Measurements from ENCODE around the gene LTBP3. TPM values are rescaled to one million over a fixed set of nuclear protein-coding genes. Genes with fewer than 3 reads are reported as not detected.

The LTBP3 gene
- polyA plus RNA-seq, 2 donors, result 32.8 to 36.4 TPM

GRCh38 chr11:65578667-65579066, 20.5 kb upstream of the LTBP3 start:
- H3K27me3 ChIP-seq (ENCODE audit: control insufficient read depth in 1 of 2, insufficient read depth in 2 of 2, low read length in 2 of 2), result no peaks in the 10 kb centered on the region
- H3K4me3 ChIP-seq (ENCODE audit: low read depth in 1 of 2, low read length in 2 of 2), result no peak overlapping the region
- peaks cover 2 to 22% of the 10 kb centered on the region in 2 donors for H3K4me1 ChIP-seq (ENCODE audit: control insufficient read depth in 2 of 2, insufficient read depth in 2 of 2, low read length in 1 of 2)
- WGBS, 2 donors, result 78 to 87% methylated on average over 3 of the region's 3 CpGs
- no peak overlapping the region for H3K27ac ChIP-seq (ENCODE audit: low read depth in 2 of 2, low read length in 1 of 2)
- H3K9me3 ChIP-seq (ENCODE audit: control insufficient read depth in 2 of 2, insufficient read depth in 1 of 2, low read depth in 1 of 2, low read length in 1 of 2), result no peaks in the 10 kb centered on the region
- peaks cover 11 to 34% of the 10 kb centered on the region in 2 donors for H3K36me3 ChIP-seq (ENCODE audit: control insufficient read depth in 2 of 2, insufficient read depth in 2 of 2, low read length in 1 of 2)

GRCh38 chr11:65578134-65578533, 20.0 kb upstream of the LTBP3 start:
- WGBS, 2 donors, result 82 to 94% methylated on average over 7 of the region's 7 CpGs
- H3K4me1 ChIP-seq (ENCODE audit: control insufficient read depth in 2 of 2, insufficient read depth in 2 of 2, low read length in 1 of 2), result peaks cover 2 to 27% of the 10 kb centered on the region in 2 donors
- H3K4me3 ChIP-seq (ENCODE audit: low read depth in 1 of 2, low read length in 2 of 2), result peak overlapping the region; percentile 71 to 74
- H3K9me3 ChIP-seq (ENCODE audit: control insufficient read depth in 2 of 2, insufficient read depth in 1 of 2, low read depth in 1 of 2, low read length in 1 of 2), result no peaks in the 10 kb centered on the region
- peaks cover 11 to 37% of the 10 kb centered on the region in 2 donors for H3K36me3 ChIP-seq (ENCODE audit: control insufficient read depth in 2 of 2, insufficient read depth in 2 of 2, low read length in 1 of 2)
- H3K27me3 ChIP-seq (ENCODE audit: control insufficient read depth in 1 of 2, insufficient read depth in 2 of 2, low read length in 2 of 2), result no peaks in the 10 kb centered on the region
- H3K27ac ChIP-seq (ENCODE audit: low read depth in 2 of 2, low read length in 1 of 2), result peak overlapping the region in 1 of 2 donors; percentile 98

GRCh38 chr11:65577756-65578109, 19.6 kb upstream of the LTBP3 start:
- H3K4me3 ChIP-seq (ENCODE audit: low read depth in 1 of 2, low read length in 2 of 2), result peak overlapping the region; percentile 71 to 74
- H3K27ac ChIP-seq (ENCODE audit: low read depth in 2 of 2, low read length in 1 of 2), result peak overlapping the region; percentile 97 to 98
- H3K27me3 ChIP-seq (ENCODE audit: control insufficient read depth in 1 of 2, insufficient read depth in 2 of 2, low read length in 2 of 2), result no peaks in the 10 kb centered on the region
- peaks cover 2 to 27% of the 10 kb centered on the region in 2 donors for H3K4me1 ChIP-seq (ENCODE audit: control insufficient read depth in 2 of 2, insufficient read depth in 2 of 2, low read length in 1 of 2)
- H3K36me3 ChIP-seq (ENCODE audit: control insufficient read depth in 2 of 2, insufficient read depth in 2 of 2, low read length in 1 of 2), result peaks cover 11 to 37% of the 10 kb centered on the region in 2 donors
- H3K9me3 ChIP-seq (ENCODE audit: control insufficient read depth in 2 of 2, insufficient read depth in 1 of 2, low read depth in 1 of 2, low read length in 1 of 2), result no peaks in the 10 kb centered on the region
- 37 to 51% methylated on average over 8 of the region's 8 CpGs for WGBS, 2 donors

- Histone ChIP-seq H3K27me3 (ENCODE audit: control insufficient read depth in 1 of 2, insufficient read depth in 2 of 2, low read length in 2 of 2) (no peaks in the 10 kb centered on the region), H3K36me3 (ENCODE audit: control insufficient read depth in 2 of 2, insufficient read depth in 2 of 2, low read length in 1 of 2) (peaks cover 11 to 34% of the 10 kb centered on the region in 2 donors), H3K27ac (ENCODE audit: low read depth in 2 of 2, low read length in 1 of 2) (peak overlapping the region; percentile 97 to 98), H3K9me3 (ENCODE audit: control insufficient read depth in 2 of 2, insufficient read depth in 1 of 2, low read depth in 1 of 2, low read length in 1 of 2) (no peaks in the 10 kb centered on the region), H3K4me3 (ENCODE audit: low read depth in 1 of 2, low read length in 2 of 2) (peak overlapping the region; percentile 71 to 74), H3K4me1 (ENCODE audit: control insufficient read depth in 2 of 2, insufficient read depth in 2 of 2, low read length in 1 of 2) (peaks cover 2 to 27% of the 10 kb centered on the region in 2 donors)
- 12 to 27% methylated on average over 17 to 18 of the region's 18 CpGs for WGBS, 2 donors
Observed at GRCh38 chr11:65576867-65577755, 19.0 kb upstream of the LTBP3 start.

GRCh38 chr11:65576232-65576866, 18.2 kb upstream of the LTBP3 start:
- Histone ChIP-seq H3K27ac (ENCODE audit: low read depth in 2 of 2, low read length in 1 of 2) (peak overlapping the region; percentile 97 to 98), H3K27me3 (ENCODE audit: control insufficient read depth in 1 of 2, insufficient read depth in 2 of 2, low read length in 2 of 2) (no peaks in the 10 kb centered on the region), H3K4me1 (ENCODE audit: control insufficient read depth in 2 of 2, insufficient read depth in 2 of 2, low read length in 1 of 2) (peaks cover 2 to 35% of the 10 kb centered on the region in 2 donors), H3K4me3 (ENCODE audit: low read depth in 1 of 2, low read length in 2 of 2) (peak overlapping the region; percentile 71 to 74), H3K36me3 (ENCODE audit: control insufficient read depth in 2 of 2, insufficient read depth in 2 of 2, low read length in 1 of 2) (peaks cover 7 to 29% of the 10 kb centered on the region in 2 donors), H3K9me3 (ENCODE audit: control insufficient read depth in 2 of 2, insufficient read depth in 1 of 2, low read depth in 1 of 2, low read length in 1 of 2) (no peaks in the 10 kb centered on the region)
- WGBS, 2 donors, result 2 to 9% methylated on average over 26 of the region's 26 CpGs

- WGBS, 2 donors, result 1 to 3% methylated on average over 26 to 69 of the region's 69 CpGs
- Histone ChIP-seq H3K27me3 (ENCODE audit: control insufficient read depth in 1 of 2, insufficient read depth in 2 of 2, low read length in 2 of 2) (no peaks in the 10 kb centered on the region), H3K4me1 (ENCODE audit: control insufficient read depth in 2 of 2, insufficient read depth in 2 of 2, low read length in 1 of 2) (peaks cover 2 to 39% of the 10 kb centered on the region in 2 donors), H3K4me3 (ENCODE audit: low read depth in 1 of 2, low read length in 2 of 2) (peak within 1 kb of the TSS; percentile 71 to 74), H3K36me3 (ENCODE audit: control insufficient read depth in 2 of 2, insufficient read depth in 2 of 2, low read length in 1 of 2) (peaks cover 6 to 23% of the 10 kb centered on the region in 2 donors), H3K27ac (ENCODE audit: low read depth in 2 of 2, low read length in 1 of 2) (peak within 1 kb of the TSS; percentile 97 to 98), H3K9me3 (ENCODE audit: control insufficient read depth in 2 of 2, insufficient read depth in 1 of 2, low read depth in 1 of 2, low read length in 1 of 2) (no peaks in the 10 kb centered on the region)
Observed at GRCh38 chr11:65575568-65576231, 17.5 kb upstream of the LTBP3 start, which contains the start of gene EHBP1L1. Gene EHBP1L1, plus strand, starts transcription at chr11:65576053. Its CDS starts 250 bp downstream, at chr11:65576303.

- peak overlapping the region; percentile 94 to 97 for H3K27ac ChIP-seq (ENCODE audit: low read depth in 2 of 2, low read length in 1 of 2)
- H3K4me3 ChIP-seq (ENCODE audit: low read depth in 1 of 2, low read length in 2 of 2), result peak overlapping the region; percentile 58 to 71
- no peaks in the 10 kb centered on the region for H3K9me3 ChIP-seq (ENCODE audit: control insufficient read depth in 2 of 2, insufficient read depth in 1 of 2, low read depth in 1 of 2, low read length in 1 of 2)
- H3K36me3 ChIP-seq (ENCODE audit: control insufficient read depth in 2 of 2, insufficient read depth in 2 of 2, low read length in 1 of 2), result peaks cover 3 to 16% of the 10 kb centered on the region in 2 donors
- peaks cover under 1 to 39% of the 10 kb centered on the region in 2 donors for H3K4me1 ChIP-seq (ENCODE audit: control insufficient read depth in 2 of 2, insufficient read depth in 2 of 2, low read length in 1 of 2)
- 10% methylated on average over 28 of the region's 28 CpGs for WGBS, 2 donors
- H3K27me3 ChIP-seq (ENCODE audit: control insufficient read depth in 1 of 2, insufficient read depth in 2 of 2, low read length in 2 of 2), result no peaks in the 10 kb centered on the region
Observed at GRCh38 chr11:65574811-65575567, 16.8 kb upstream of the LTBP3 start.

GRCh38 chr11:65574109-65574810, 16.1 kb upstream of the LTBP3 start:
- Histone ChIP-seq H3K4me3 (ENCODE audit: low read depth in 1 of 2, low read length in 2 of 2) (peak overlapping the region; percentile 69 to 71), H3K27me3 (ENCODE audit: control insufficient read depth in 1 of 2, insufficient read depth in 2 of 2, low read length in 2 of 2) (no peaks in the 10 kb centered on the region), H3K4me1 (ENCODE audit: control insufficient read depth in 2 of 2, insufficient read depth in 2 of 2, low read length in 1 of 2) (peaks cover 0 to 40% of the 10 kb centered on the region in 2 donors), H3K36me3 (ENCODE audit: control insufficient read depth in 2 of 2, insufficient read depth in 2 of 2, low read length in 1 of 2) (peaks cover 0 to 10% of the 10 kb centered on the region in 2 donors), H3K27ac (ENCODE audit: low read depth in 2 of 2, low read length in 1 of 2) (peak overlapping the region; percentile 94 to 97), H3K9me3 (ENCODE audit: control insufficient read depth in 2 of 2, insufficient read depth in 1 of 2, low read depth in 1 of 2, low read length in 1 of 2) (no peaks in the 10 kb centered on the region)
- WGBS, 2 donors, result 1% methylated on average over 50 to 67 of the region's 67 CpGs

Measured in esophagus (tissue), 2 donors.